ENCODE data around the gene NPM1. TPM values are rescaled to one million over a fixed set of nuclear protein-coding genes. Genes with fewer than 3 reads are reported as not detected.

NPM1 gene
- total RNA-seq, 1 experiment from 2014 or later = 2,112 TPM

- H3K9me3 Mint-ChIP-seq (ENCODE audit: unreplicated experiment) = no peaks in the 10 kb centered on the region
- no peak overlapping the region for H3K4me3 Mint-ChIP-seq (ENCODE audit: unreplicated experiment)
- no peaks in the 10 kb centered on the region for H3K27me3 Mint-ChIP-seq (ENCODE audit: insufficient read depth, unreplicated experiment)
- peaks cover 2% of the 10 kb centered on the region; the same call in 1 of the 2 replicates for H3K36me3 ChIP-seq (ENCODE audit: control insufficient read depth, insufficient read depth, low read length)
- no peaks in the 10 kb centered on the region for H3K27me3 ChIP-seq (replicated peaks; ENCODE audit: control insufficient read depth, insufficient read depth, low read length)
- H3K4me1 ChIP-seq = no peaks in the 10 kb centered on the region
- POLR2A ChIA-PET = interaction anchor here (0.5 to 0.6 kb wide), 2 partner anchors 26 to 591 kb away, joined by 3 to 4 read pairs; partner anchors contain the start of gene FBXW11
- H3K4me3 ChIP-seq (ENCODE audit: low read depth, low read length) = no peak overlapping the region
- BruUV-seq (replicated peaks) = no TSS peak
- H3K9me3 ChIP-seq = no peaks in the 10 kb centered on the region
- no peak for TF ChIP-seq CTCF (IDR thresholded peaks at IDR 0.05; ENCODE audit: insufficient read depth in 1 of 2, low read depth in 1 of 2, low read length in 1 of 2, severe bottlenecking in 1 of 2, unreplicated experiment in 1 of 2)
- peaks cover 96% of the 10 kb centered on the region for H3K36me3 Mint-ChIP-seq (ENCODE audit: insufficient read depth, unreplicated experiment)
- H3K4me1 Mint-ChIP-seq (ENCODE audit: low read depth, unreplicated experiment) = peaks cover 9% of the 10 kb centered on the region
- no peak overlapping the region for H3K27ac Mint-ChIP-seq (ENCODE audit: unreplicated experiment)
- no peak for DNase-seq
- CTCF ChIA-PET = interaction anchor here (0.6 kb wide), 1 partner anchor 142 kb away, joined by 4 read pairs; no protein-coding TSS in a partner anchor
- intact Hi-C loops (cut with micrococcal nuclease; ENCODE audit: unreplicated experiment) = loop anchor here (5.0 to 10.0 kb wide), 3 partner anchors 192 to 630 kb away; no protein-coding TSS in a partner anchor
Observed at GRCh38 chr5:171415115-171415730, 27.6 kb downstream of the NPM1 start.

DNA sequence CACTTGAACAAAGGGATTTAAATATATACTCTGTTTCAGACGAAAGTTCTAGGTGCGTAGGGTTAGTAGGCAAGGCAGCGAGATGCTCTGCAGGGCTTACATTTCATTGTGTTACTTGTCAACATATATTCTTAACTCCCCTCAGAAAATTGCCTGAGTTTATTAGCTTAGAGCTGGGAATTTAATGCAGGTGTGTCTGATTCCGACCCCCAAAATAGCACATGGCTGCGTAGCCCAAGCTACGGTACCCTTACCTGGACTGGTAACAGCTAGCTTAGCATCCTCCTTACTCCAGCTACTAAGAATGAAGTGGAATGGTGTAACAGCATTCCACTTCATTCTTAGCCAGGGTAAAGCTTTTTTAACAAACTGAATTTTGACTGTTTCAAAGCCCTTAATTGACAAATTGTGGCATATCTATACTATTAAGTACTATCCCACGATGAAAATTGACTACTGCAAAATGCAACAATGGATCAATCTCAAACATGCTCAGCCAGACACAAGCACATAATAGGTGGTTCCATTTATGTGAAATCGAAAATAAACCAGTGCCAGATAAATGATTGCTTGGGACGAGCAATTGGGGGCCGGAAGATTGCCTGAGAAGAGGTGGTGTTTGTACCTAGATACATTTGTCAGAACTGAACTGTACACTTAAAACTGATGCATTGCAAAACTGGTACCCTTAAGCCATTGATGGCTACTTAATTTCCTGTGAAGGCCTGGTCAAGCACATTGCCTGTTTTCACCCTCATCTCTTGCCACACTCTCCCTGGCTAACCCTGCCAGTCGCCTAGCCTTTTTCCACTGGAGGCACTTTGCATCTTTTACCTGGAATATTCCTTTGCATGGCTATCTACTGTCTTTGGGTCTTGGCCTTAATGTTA is 28.8 kb downstream of the NPM1 start:
- H3K27me3 ChIP-seq (replicated peaks; ENCODE audit: control insufficient read depth, insufficient read depth, low read length) = no peaks in the 10 kb centered on the region
- intact Hi-C loops (cut with micrococcal nuclease; ENCODE audit: unreplicated experiment) = loop anchor here (5.0 to 10.0 kb wide), 3 partner anchors 191 to 628 kb away; no protein-coding TSS in a partner anchor
- H3K9me3 Mint-ChIP-seq (ENCODE audit: unreplicated experiment) = no peaks in the 10 kb centered on the region
- POLR2A ChIA-PET = no interaction called here
- CTCF ChIA-PET = no interaction called here
- H3K27ac Mint-ChIP-seq (ENCODE audit: unreplicated experiment) = peak overlapping the region; percentile 63
- no peak overlapping the region for H3K4me3 ChIP-seq (ENCODE audit: low read depth, low read length)
- peaks cover 94% of the 10 kb centered on the region for H3K36me3 Mint-ChIP-seq (ENCODE audit: insufficient read depth, unreplicated experiment)
- H3K9me3 ChIP-seq = no peaks in the 10 kb centered on the region
- TF ChIP-seq CTCF (IDR thresholded peaks at IDR 0.05; ENCODE audit: insufficient read depth in 1 of 2, low read depth in 1 of 2, low read length in 1 of 2, severe bottlenecking in 1 of 2, unreplicated experiment in 1 of 2) = no peak
- BruUV-seq (replicated peaks) = no TSS peak
- peak overlapping the region; percentile 10 for H3K4me3 Mint-ChIP-seq (ENCODE audit: unreplicated experiment)
- no peaks in the 10 kb centered on the region for H3K4me1 ChIP-seq
- peak in 1 of 2 experiments; percentile 15 for DNase-seq
- no peaks in the 10 kb centered on the region for H3K27me3 Mint-ChIP-seq (ENCODE audit: insufficient read depth, unreplicated experiment)
- H3K36me3 ChIP-seq (ENCODE audit: control insufficient read depth, insufficient read depth, low read length) = peaks cover 2% of the 10 kb centered on the region; the same call in 1 of the 2 replicates
- peaks cover 9% of the 10 kb centered on the region for H3K4me1 Mint-ChIP-seq (ENCODE audit: low read depth, unreplicated experiment)

DNA sequence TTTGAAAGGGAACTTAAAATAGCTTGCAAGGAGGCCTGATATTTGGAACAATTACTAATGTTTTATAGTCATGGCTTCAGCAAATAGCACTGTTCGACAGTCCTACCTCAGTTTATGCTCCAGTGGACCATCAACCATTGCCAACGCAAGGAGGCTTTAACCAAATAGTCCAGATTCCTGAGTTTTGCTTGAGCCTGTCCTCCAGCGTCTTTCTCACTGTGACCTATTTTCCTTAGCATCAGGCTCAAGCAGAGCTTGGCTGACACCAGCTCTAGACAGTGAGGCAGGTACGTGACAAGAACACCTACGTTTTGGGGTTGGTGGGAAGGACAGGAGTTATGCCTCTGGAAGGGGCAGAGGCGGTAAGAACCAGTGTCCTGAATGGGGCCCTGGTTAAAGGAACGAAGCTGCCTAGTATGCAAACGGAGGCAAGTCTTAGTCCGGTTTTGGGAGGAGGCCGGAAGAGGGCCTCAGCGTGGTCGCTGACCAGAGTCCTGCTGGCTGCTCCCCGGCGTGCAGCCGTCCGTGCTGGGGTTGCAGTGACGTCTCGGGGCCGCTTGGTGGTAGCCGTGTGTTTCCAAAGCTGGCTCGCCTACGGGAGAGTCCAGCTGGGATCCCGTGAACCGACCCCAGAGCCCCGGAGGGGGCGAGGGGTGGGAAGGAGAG is 30.8 kb downstream of the NPM1 start:
- H3K27me3 Mint-ChIP-seq (ENCODE audit: insufficient read depth, unreplicated experiment) = no peaks in the 10 kb centered on the region
- intact Hi-C loops (cut with micrococcal nuclease; ENCODE audit: unreplicated experiment) = loop anchor here (1.0 to 10.0 kb wide), 6 partner anchors 66 to 626 kb away; no protein-coding TSS in a partner anchor
- peak overlapping the region; percentile 93 for H3K4me3 Mint-ChIP-seq (ENCODE audit: unreplicated experiment)
- H3K36me3 ChIP-seq (ENCODE audit: control insufficient read depth, insufficient read depth, low read length) = no peaks in the 10 kb centered on the region; the same call in 1 of the 2 replicates
- no peaks in the 10 kb centered on the region for H3K27me3 ChIP-seq (replicated peaks; ENCODE audit: control insufficient read depth, insufficient read depth, low read length)
- H3K4me1 Mint-ChIP-seq (ENCODE audit: low read depth, unreplicated experiment) = peaks cover 9% of the 10 kb centered on the region
- CTCF ChIA-PET = interaction anchor here (0.5 to 2.3 kb wide), 17 partner anchors 12 to 641 kb away, joined by 3 to 11 read pairs (median 4); no protein-coding TSS in a partner anchor
- BruUV-seq (replicated peaks) = no TSS peak
- POLR2A ChIA-PET = no interaction called here
- peak overlapping the region; percentile 47 for H3K4me3 ChIP-seq (ENCODE audit: low read depth, low read length)
- peak overlapping the region; percentile 82 for H3K27ac Mint-ChIP-seq (ENCODE audit: unreplicated experiment)
- no peaks in the 10 kb centered on the region for H3K9me3 ChIP-seq
- H3K9me3 Mint-ChIP-seq (ENCODE audit: unreplicated experiment) = no peaks in the 10 kb centered on the region
- no peaks in the 10 kb centered on the region for H3K4me1 ChIP-seq
- peaks cover 73% of the 10 kb centered on the region for H3K36me3 Mint-ChIP-seq (ENCODE audit: insufficient read depth, unreplicated experiment)
- peak; percentile 91 to 93 for TF ChIP-seq CTCF (IDR thresholded peaks at IDR 0.05; ENCODE audit: insufficient read depth in 1 of 2, low read depth in 1 of 2, low read length in 1 of 2, severe bottlenecking in 1 of 2, unreplicated experiment in 1 of 2)
- DNase-seq = peak; percentile 89 to 94

Data from Caco-2 (cell line).